Endometrial microvascular endothelial cells (primary cell): Measurements from ENCODE around the gene LINC01488. TPM values are rescaled to one million over a fixed set of nuclear protein-coding genes. Genes with fewer than 3 reads are reported as not detected.

ENCODE experiments used
- in situ Hi-C: cut with HindIII; loops from 2 replicates; pipeline ENCODE4 v1.10.0; 2017; ENCODE audit warnings: low sequenced_read_pairs, low pct_unique_long_range_greater_than_20kb; ENCODE audit errors: inconsistent ontology term
- total RNA-seq: library from RNA; depleted of rRNA; stranded (reverse); fragments of >200 nt; gene quantifications from one replicate; pipeline ENCODE4 v1.2.3, GENCODE V29; 2015; ENCODE audit errors: inconsistent ontology term

The LINC01488 gene
- total RNA-seq, 1 donor from 2014 or later: not detected

GRCh38 chr11:69471729-69472540 is 9.5 kb upstream of the LINC01488 start:
- in situ Hi-C loops: loop anchor here (25.0 kb wide), 1 partner anchor 360 kb away; no protein-coding TSS in a partner anchor

GRCh38 chr11:69472541-69473275 is 8.8 kb upstream of the LINC01488 start:
- in situ Hi-C loops: loop anchor here (25.0 kb wide), 1 partner anchor 360 kb away; no protein-coding TSS in a partner anchor

GRCh38 chr11:69473276-69473845 is 8.1 kb upstream of the LINC01488 start:
- in situ Hi-C loops: loop anchor here (25.0 kb wide), 1 partner anchor 361 kb away; no protein-coding TSS in a partner anchor

- in situ Hi-C loops: loop anchor here (25.0 kb wide), 1 partner anchor 362 kb away; no protein-coding TSS in a partner anchor
Observed at GRCh38 chr11:69474736-69475135, 6.7 kb upstream of the LINC01488 start.

- in situ Hi-C loops: no loop called here
Observed at GRCh38 chr11:69475141-69475865, 6.2 kb upstream of the LINC01488 start.

GRCh38 chr11:69475866-69476471 is 5.5 kb upstream of the LINC01488 start:
- in situ Hi-C loops: no loop called here

GRCh38 chr11:69476509-69476961 is 4.9 kb upstream of the LINC01488 start:
- in situ Hi-C loops: no loop called here

GRCh38 chr11:69477086-69477485 is 4.4 kb upstream of the LINC01488 start:
- in situ Hi-C loops: no loop called here

- in situ Hi-C loops: no loop called here
Observed at GRCh38 chr11:69479591-69480271, 1.7 kb upstream of the LINC01488 start.

- in situ Hi-C loops: no loop called here
Observed at GRCh38 chr11:69480547-69481392, 693 bp upstream of the LINC01488 start.

- in situ Hi-C loops: no loop called here
Observed at GRCh38 chr11:69482322-69482721, 859 bp downstream of the LINC01488 start.

- in situ Hi-C loops: no loop called here
Observed at GRCh38 chr11:69483170-69483569, 1.7 kb downstream of the LINC01488 start.

- in situ Hi-C loops: no loop called here
Observed at GRCh38 chr11:69483691-69484426, 2.4 kb downstream of the LINC01488 start.

- in situ Hi-C loops: no loop called here
Observed at GRCh38 chr11:69484427-69485259, 3.2 kb downstream of the LINC01488 start.

GRCh38 chr11:69485337-69486041 is 4.0 kb downstream of the LINC01488 start:
- in situ Hi-C loops: no loop called here
